SU-DHL-6 (cell line): ENCODE data around the gene ZCCHC8.

Source experiments
- EZH2phosphoT487 ChIP-seq: fragments of 200-600 bp; sonication (generic), shearing (Covaris generic); conservative IDR thresholded peaks from 2 replicates; pipeline ENCODE4 v1.6.1; 2018; ENCODE audit warnings: mild to moderate bottlenecking, antibody characterized with exemption, low read length, moderate library complexity, mixed read lengths
- TF ChIP-seq, protein P1 (sequence below): fragments of 200-600 bp; sonication (generic); IDR thresholded peaks from one replicate; pipeline ENCODE4 v1.5.1; 2017; ENCODE audit warnings: antibody characterized with exemption, mild to moderate bottlenecking, low read length, moderate library complexity; ENCODE audit not compliant: insufficient read depth, poor library complexity, severe bottlenecking

- TF ChIP-seq, protein P1, sequence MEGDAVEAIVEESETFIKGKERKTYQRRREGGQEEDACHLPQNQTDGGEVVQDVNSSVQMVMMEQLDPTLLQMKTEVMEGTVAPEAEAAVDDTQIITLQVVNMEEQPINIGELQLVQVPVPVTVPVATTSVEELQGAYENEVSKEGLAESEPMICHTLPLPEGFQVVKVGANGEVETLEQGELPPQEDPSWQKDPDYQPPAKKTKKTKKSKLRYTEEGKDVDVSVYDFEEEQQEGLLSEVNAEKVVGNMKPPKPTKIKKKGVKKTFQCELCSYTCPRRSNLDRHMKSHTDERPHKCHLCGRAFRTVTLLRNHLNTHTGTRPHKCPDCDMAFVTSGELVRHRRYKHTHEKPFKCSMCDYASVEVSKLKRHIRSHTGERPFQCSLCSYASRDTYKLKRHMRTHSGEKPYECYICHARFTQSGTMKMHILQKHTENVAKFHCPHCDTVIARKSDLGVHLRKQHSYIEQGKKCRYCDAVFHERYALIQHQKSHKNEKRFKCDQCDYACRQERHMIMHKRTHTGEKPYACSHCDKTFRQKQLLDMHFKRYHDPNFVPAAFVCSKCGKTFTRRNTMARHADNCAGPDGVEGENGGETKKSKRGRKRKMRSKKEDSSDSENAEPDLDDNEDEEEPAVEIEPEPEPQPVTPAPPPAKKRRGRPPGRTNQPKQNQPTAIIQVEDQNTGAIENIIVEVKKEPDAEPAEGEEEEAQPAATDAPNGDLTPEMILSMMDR: no peak
- no peak for TF ChIP-seq EZH2phosphoT487
Observed at GRCh38 chr12:122515275-122515674, 14.5 kb upstream of the ZCCHC8 start.
